ENCODE results near the gene CSK.

Gene CSK

DNA sequence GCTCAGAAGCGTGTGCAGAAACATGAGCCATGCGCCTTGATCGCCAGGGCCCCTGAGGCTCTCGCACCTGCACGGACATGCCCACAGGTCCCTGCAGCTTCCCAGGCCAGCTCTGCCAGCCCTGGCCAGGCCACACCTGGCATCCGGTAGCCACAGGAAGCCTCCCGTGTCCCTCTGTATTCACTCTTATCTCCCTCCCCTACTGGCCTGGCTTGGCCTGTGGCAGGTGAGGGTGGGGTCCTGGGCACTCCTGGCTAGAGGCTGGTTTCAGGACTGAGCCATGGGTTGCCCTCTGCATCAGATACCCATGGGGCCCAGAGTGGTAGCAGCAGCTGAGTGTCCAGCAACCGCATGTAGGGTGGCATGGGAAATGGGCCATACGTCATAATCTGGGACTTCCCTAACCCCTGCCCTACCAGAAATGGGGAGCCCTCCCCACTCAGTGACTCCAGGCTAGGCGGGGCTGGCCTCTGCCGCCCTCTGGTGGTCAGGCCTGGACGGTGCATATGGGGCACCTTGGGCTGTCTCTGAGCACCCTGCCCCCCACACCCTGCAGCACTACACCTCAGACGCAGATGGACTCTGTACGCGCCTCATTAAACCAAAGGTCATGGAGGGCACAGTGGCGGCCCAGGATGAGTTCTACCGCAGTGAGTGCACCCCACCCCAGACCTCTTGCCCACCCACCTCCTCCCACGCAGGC is 18.1 kb downstream of the CSK start:
- peak; percentile 95 for TF ChIP-seq CTCF (IDR thresholded peaks at IDR 0.05; ENCODE audit: low read depth, low read length)
- TF ChIP-seq EZH2phosphoT487 (IDR thresholded peaks at IDR 0.05; ENCODE audit: low read depth), result no peak
- H4K20me1 ChIP-seq (ENCODE audit: insufficient read depth, low read length), result peaks cover 90% of the 10 kb centered on the region
- peak overlapping the region; percentile 72 for H3K27ac ChIP-seq (ENCODE audit: low read length)
- no peaks in the 10 kb centered on the region for H3K9me3 ChIP-seq (ENCODE audit: insufficient read depth, low read length)
- peaks cover 69% of the 10 kb centered on the region for H3K79me2 ChIP-seq (ENCODE audit: low read length)
- H2AFZ ChIP-seq (ENCODE audit: low read depth, low read length), result no peak overlapping the region
- H3K27me3 ChIP-seq (ENCODE audit: low read depth, low read length), result no peaks in the 10 kb centered on the region
- H3K4me3 ChIP-seq (ENCODE audit: low read length), result peak overlapping the region; percentile 2; the same call in 1 of the 2 replicates
- H3K4me1 ChIP-seq (ENCODE audit: low read length), result peaks cover 57% of the 10 kb centered on the region
- H3K36me3 ChIP-seq (replicated peaks; ENCODE audit: low read depth, low read length), result peaks cover 87% of the 10 kb centered on the region
- peak overlapping the region; percentile 61 for H3K4me2 ChIP-seq (ENCODE audit: low read length)
- peak overlapping the region; percentile 44; the same call in 1 of the 2 replicates for H3K9ac ChIP-seq (ENCODE audit: low read length)

GRCh38 chr15:74800559-74801094 is 18.7 kb downstream of the CSK start:
- Histone ChIP-seq H3K4me2 (ENCODE audit: low read length) (peak overlapping the region; percentile 12; the same call in 1 of the 2 replicates), H3K27ac (ENCODE audit: low read length) (peak overlapping the region; percentile 72), H3K4me3 (ENCODE audit: low read length) (no peak overlapping the region), H2AFZ (ENCODE audit: low read depth, low read length) (no peak overlapping the region), H3K27me3 (ENCODE audit: low read depth, low read length) (no peaks in the 10 kb centered on the region), H3K36me3 (replicated peaks; ENCODE audit: low read depth, low read length) (peaks cover 81% of the 10 kb centered on the region), H3K79me2 (ENCODE audit: low read length) (peaks cover 63% of the 10 kb centered on the region), H3K9me3 (ENCODE audit: insufficient read depth, low read length) (no peaks in the 10 kb centered on the region), H4K20me1 (ENCODE audit: insufficient read depth, low read length) (peaks cover 84% of the 10 kb centered on the region), H3K4me1 (ENCODE audit: low read length) (peaks cover 51% of the 10 kb centered on the region), H3K9ac (ENCODE audit: low read length) (peak overlapping the region; percentile 44; the same call in 1 of the 2 replicates)
- TF ChIP-seq EZH2phosphoT487 (IDR thresholded peaks at IDR 0.05; ENCODE audit: low read depth) (no peak), CTCF (IDR thresholded peaks at IDR 0.05; ENCODE audit: low read depth, low read length) (no peak)

DNA sequence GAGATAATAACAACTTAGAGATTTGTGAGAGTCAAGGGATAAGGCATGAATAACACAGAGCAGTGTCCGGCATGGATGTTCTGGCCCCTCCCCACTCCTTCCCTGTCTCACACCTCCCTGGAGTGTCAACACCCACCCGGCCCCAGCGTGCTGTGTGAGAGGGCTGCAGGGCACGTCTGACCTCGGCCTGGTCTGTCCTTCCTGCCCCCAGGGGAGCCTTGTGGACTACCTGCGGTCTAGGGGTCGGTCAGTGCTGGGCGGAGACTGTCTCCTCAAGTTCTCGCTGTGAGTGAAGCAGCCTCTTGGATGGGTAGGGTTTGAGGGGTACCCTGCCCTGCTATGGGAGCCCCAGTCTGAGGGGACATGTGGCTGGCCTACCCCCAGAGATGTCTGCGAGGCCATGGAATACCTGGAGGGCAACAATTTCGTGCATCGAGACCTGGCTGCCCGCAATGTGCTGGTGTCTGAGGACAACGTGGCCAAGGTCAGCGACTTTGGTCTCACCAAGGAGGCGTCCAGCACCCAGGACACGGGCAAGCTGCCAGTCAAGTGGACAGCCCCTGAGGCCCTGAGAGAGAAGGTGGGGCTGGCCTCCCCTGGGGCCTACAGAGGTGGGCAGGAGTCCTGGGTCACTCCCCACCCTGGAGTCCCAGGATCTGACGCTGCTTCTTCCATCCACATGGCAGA is 19.6 kb downstream of the CSK start:
- Histone ChIP-seq H4K20me1 (ENCODE audit: insufficient read depth, low read length) (peaks cover 77% of the 10 kb centered on the region), H3K4me2 (ENCODE audit: low read length) (no peak overlapping the region), H2AFZ (ENCODE audit: low read depth, low read length) (no peak overlapping the region), H3K27me3 (ENCODE audit: low read depth, low read length) (no peaks in the 10 kb centered on the region), H3K27ac (ENCODE audit: low read length) (peak overlapping the region; percentile 72), H3K9me3 (ENCODE audit: insufficient read depth, low read length) (no peaks in the 10 kb centered on the region), H3K4me3 (ENCODE audit: low read length) (no peak overlapping the region), H3K36me3 (replicated peaks; ENCODE audit: low read depth, low read length) (peaks cover 76% of the 10 kb centered on the region), H3K79me2 (ENCODE audit: low read length) (peaks cover 54% of the 10 kb centered on the region), H3K9ac (ENCODE audit: low read length) (no peak overlapping the region), H3K4me1 (ENCODE audit: low read length) (peaks cover 44% of the 10 kb centered on the region)
- TF ChIP-seq CTCF (IDR thresholded peaks at IDR 0.05; ENCODE audit: low read depth, low read length), result no peak
- no peak for TF ChIP-seq EZH2phosphoT487 (IDR thresholded peaks at IDR 0.05; ENCODE audit: low read depth)

DNA sequence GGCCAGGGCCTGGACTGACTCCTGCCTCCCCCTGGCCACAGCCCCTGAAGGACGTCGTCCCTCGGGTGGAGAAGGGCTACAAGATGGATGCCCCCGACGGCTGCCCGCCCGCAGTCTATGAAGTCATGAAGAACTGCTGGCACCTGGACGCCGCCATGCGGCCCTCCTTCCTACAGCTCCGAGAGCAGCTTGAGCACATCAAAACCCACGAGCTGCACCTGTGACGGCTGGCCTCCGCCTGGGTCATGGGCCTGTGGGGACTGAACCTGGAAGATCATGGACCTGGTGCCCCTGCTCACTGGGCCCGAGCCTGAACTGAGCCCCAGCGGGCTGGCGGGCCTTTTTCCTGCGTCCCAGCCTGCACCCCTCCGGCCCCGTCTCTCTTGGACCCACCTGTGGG is 20.4 kb downstream of the CSK start:
- no peak overlapping the region for H3K27ac ChIP-seq (ENCODE audit: low read length)
- H3K4me3 ChIP-seq (ENCODE audit: low read length), result no peak overlapping the region
- H3K79me2 ChIP-seq (ENCODE audit: low read length), result peaks cover 46% of the 10 kb centered on the region
- TF ChIP-seq EZH2phosphoT487 (IDR thresholded peaks at IDR 0.05; ENCODE audit: low read depth), result no peak
- TF ChIP-seq CTCF (IDR thresholded peaks at IDR 0.05; ENCODE audit: low read depth, low read length), result no peak
- peaks cover 68% of the 10 kb centered on the region for H4K20me1 ChIP-seq (ENCODE audit: insufficient read depth, low read length)
- peaks cover 75% of the 10 kb centered on the region for H3K36me3 ChIP-seq (replicated peaks; ENCODE audit: low read depth, low read length)
- H3K4me2 ChIP-seq (ENCODE audit: low read length), result no peak overlapping the region
- H3K4me1 ChIP-seq (ENCODE audit: low read length), result peaks cover 36% of the 10 kb centered on the region
- no peak overlapping the region for H2AFZ ChIP-seq (ENCODE audit: low read depth, low read length)
- no peaks in the 10 kb centered on the region for H3K27me3 ChIP-seq (ENCODE audit: low read depth, low read length)
- no peak overlapping the region for H3K9ac ChIP-seq (ENCODE audit: low read length)
- no peaks in the 10 kb centered on the region for H3K9me3 ChIP-seq (ENCODE audit: insufficient read depth, low read length)
